ENCODE results near the gene DNASE2.
A peak's percentile ranks its signal among the peaks of the same experiment; 100 is the strongest.

Gene DNASE2

DNA sequence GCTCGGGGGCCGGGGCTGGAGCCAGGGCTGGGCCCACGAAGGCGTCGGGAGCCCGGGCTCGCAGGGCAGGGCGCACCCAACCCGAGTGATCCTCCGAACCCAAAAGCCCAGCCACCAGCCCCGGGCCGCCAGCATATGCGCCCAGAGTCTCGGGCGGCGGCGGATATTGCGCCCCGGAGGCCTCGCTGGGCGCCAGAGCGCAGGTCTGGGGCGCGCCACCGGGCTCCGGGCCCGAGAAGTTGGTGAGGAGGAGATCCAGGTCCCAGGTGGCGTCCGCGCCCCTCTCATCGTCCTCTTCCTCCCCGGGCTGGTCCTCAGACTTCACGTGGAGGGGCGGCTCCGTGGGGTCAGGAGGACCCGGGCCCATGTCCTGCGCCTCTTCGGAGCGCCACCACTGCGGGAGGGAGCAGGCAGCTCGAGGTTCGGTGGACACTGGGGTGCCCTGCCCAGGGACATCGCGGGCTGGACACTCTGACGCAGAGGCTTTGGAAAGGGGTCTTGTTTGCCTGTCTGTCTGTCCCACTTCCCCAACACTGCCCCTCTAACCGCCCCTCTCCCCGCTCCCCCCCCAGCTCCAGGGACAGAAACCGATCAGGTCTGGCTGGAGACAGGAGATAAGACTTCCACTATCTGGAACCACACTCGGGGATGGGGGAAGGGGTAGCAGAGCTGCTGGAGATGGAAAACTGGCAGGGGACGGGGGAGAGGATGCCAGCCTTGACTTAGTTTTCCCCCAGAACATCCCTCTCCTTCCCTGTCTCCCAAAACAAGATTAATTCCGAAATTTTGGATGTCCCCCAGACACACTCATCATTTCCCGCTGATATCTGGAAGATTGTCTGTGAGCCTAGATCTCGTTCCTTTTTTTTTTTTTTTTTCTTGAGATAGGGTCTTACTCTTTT is 4.8 kb upstream of the DNASE2 start:
- Histone ChIP-seq H3K79me2 (ENCODE audit: low read length) (peaks cover 3% of the 10 kb centered on the region), H3K36me3 (replicated peaks; ENCODE audit: low read depth, low read length) (peaks cover 7% of the 10 kb centered on the region), H3K27me3 (ENCODE audit: low read depth, low read length) (no peaks in the 10 kb centered on the region), H3K4me1 (ENCODE audit: low read length) (peaks cover 20% of the 10 kb centered on the region), H3K9ac (ENCODE audit: low read length) (peak overlapping the region; percentile 64), H3K27ac (ENCODE audit: low read length) (peak overlapping the region; percentile 11; the same call in 1 of the 2 replicates), H4K20me1 (ENCODE audit: insufficient read depth, low read length) (no peaks in the 10 kb centered on the region), H3K4me3 (ENCODE audit: low read length) (peak overlapping the region; percentile 77), H3K4me2 (ENCODE audit: low read length) (peak overlapping the region; percentile 72), H3K9me3 (ENCODE audit: insufficient read depth, low read length) (peaks cover 19% of the 10 kb centered on the region), H2AFZ (ENCODE audit: low read depth, low read length) (peak overlapping the region; percentile 34)
- TF ChIP-seq, protein P1, sequence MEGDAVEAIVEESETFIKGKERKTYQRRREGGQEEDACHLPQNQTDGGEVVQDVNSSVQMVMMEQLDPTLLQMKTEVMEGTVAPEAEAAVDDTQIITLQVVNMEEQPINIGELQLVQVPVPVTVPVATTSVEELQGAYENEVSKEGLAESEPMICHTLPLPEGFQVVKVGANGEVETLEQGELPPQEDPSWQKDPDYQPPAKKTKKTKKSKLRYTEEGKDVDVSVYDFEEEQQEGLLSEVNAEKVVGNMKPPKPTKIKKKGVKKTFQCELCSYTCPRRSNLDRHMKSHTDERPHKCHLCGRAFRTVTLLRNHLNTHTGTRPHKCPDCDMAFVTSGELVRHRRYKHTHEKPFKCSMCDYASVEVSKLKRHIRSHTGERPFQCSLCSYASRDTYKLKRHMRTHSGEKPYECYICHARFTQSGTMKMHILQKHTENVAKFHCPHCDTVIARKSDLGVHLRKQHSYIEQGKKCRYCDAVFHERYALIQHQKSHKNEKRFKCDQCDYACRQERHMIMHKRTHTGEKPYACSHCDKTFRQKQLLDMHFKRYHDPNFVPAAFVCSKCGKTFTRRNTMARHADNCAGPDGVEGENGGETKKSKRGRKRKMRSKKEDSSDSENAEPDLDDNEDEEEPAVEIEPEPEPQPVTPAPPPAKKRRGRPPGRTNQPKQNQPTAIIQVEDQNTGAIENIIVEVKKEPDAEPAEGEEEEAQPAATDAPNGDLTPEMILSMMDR (IDR thresholded peaks at IDR 0.05; ENCODE audit: low read depth, low read length), result no peak
- TF ChIP-seq EZH2phosphoT487 (IDR thresholded peaks at IDR 0.05; ENCODE audit: low read depth), result no peak

DNA sequence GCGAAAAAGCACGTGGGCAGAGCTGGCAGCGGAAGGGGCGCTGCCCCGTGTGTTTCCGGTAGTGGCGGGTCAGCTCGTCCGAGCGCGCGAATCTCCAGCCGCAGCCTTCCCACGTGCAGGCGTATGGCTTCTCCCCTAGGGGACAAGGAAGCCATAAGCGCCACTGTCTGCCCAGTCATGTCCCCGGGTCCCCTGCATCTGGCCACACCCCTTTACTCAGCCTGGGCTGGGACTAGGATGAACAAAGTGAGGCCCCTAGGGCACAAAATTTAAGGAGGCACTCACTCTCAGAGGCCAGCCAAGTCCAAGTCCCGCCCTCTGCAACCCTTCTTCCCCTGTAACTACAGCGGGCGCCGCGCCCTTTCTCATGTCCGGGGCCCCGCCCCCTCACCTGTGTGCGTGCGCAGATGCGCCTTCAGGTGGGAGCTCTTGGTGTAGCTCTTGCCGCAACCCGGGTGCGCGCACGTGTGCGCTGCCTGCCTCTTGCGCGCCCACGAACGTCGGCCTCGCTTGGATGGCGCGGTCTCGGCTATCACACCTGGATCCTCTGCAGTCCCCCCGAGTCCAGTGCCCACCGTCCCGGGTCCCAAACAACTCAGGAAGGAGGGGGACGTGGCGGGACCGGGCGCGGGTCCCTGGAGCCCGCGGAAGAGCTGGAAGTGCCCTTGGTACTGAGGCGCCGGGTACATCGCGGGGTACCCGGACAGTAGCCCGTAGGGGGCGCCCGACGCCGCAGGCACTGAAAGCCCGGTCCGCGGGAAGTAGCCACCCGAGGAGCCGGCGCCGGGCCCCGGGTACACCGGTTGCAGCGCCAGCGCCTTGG is 3.9 kb upstream of the DNASE2 start:
- Histone ChIP-seq H3K9ac (ENCODE audit: low read length) (peak overlapping the region; percentile 64), H3K4me2 (ENCODE audit: low read length) (peak overlapping the region; percentile 72), H3K9me3 (ENCODE audit: insufficient read depth, low read length) (peaks cover 19% of the 10 kb centered on the region), H3K27me3 (ENCODE audit: low read depth, low read length) (no peaks in the 10 kb centered on the region), H4K20me1 (ENCODE audit: insufficient read depth, low read length) (no peaks in the 10 kb centered on the region), H2AFZ (ENCODE audit: low read depth, low read length) (peak overlapping the region; percentile 64), H3K4me3 (ENCODE audit: low read length) (peak overlapping the region; percentile 77), H3K36me3 (replicated peaks; ENCODE audit: low read depth, low read length) (peaks cover 9% of the 10 kb centered on the region), H3K79me2 (ENCODE audit: low read length) (peaks cover 11% of the 10 kb centered on the region), H3K27ac (ENCODE audit: low read length) (peak overlapping the region; percentile 34), H3K4me1 (ENCODE audit: low read length) (peaks cover 25% of the 10 kb centered on the region)
- no peak for TF ChIP-seq EZH2phosphoT487 (IDR thresholded peaks at IDR 0.05; ENCODE audit: low read depth)
- TF ChIP-seq, protein P1 (IDR thresholded peaks at IDR 0.05; ENCODE audit: low read depth, low read length), result peak; percentile 86

DNA sequence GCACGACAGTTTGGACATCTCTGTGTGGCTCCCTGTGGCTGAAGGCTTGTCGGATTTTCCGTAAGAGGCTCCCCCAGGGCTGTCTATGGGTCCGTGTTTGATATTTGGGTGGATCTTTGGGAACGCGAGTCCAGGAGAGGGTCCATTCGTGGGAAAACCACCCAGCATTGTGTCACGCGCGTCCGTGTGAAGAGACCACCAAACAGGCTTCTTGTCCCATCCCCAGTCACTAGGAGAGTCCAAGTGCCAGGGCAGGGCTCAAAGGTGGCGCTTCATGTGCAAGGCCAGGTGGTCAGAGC is 3.3 kb upstream of the DNASE2 start:
- H3K9me3 ChIP-seq (ENCODE audit: insufficient read depth, low read length), result peaks cover 19% of the 10 kb centered on the region
- H3K36me3 ChIP-seq (replicated peaks; ENCODE audit: low read depth, low read length), result peaks cover 15% of the 10 kb centered on the region
- H4K20me1 ChIP-seq (ENCODE audit: insufficient read depth, low read length), result peaks cover under 1% of the 10 kb centered on the region; the same call in 1 of the 2 replicates
- H2AFZ ChIP-seq (ENCODE audit: low read depth, low read length), result no peak overlapping the region; the same call in 1 of the 2 replicates
- H3K4me1 ChIP-seq (ENCODE audit: low read length), result peaks cover 24% of the 10 kb centered on the region
- no peaks in the 10 kb centered on the region for H3K27me3 ChIP-seq (ENCODE audit: low read depth, low read length)
- TF ChIP-seq, protein P1 (IDR thresholded peaks at IDR 0.05; ENCODE audit: low read depth, low read length), result no peak
- TF ChIP-seq EZH2phosphoT487 (IDR thresholded peaks at IDR 0.05; ENCODE audit: low read depth), result no peak
- peak overlapping the region; percentile 72 for H3K4me2 ChIP-seq (ENCODE audit: low read length)
- peak overlapping the region; percentile 77 for H3K4me3 ChIP-seq (ENCODE audit: low read length)
- H3K79me2 ChIP-seq (ENCODE audit: low read length), result peaks cover 16% of the 10 kb centered on the region
- H3K9ac ChIP-seq (ENCODE audit: low read length), result no peak overlapping the region
- H3K27ac ChIP-seq (ENCODE audit: low read length), result no peak overlapping the region

DNA sequence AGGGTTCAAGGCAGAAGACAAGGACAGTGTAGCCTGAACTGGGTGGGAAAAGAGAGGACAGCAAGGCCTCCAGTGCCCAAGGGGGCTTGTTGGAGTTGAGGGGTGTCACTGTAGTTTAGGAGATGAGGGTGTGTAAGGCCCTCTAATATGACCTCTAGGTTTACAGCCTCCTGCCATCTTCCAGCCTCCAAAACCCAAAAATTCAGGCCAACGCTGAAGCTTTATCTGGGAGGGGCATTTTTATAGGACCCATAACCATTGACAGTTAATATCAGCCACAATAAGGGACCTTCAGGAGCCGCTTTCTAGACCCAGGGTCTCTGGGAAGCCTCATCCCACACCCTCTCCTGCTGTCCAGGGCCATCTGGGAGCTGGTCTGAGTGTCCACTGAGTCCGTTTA is 3.0 kb upstream of the DNASE2 start:
- Histone ChIP-seq H3K9me3 (ENCODE audit: insufficient read depth, low read length) (peaks cover 19% of the 10 kb centered on the region), H3K27ac (ENCODE audit: low read length) (no peak overlapping the region), H3K4me2 (ENCODE audit: low read length) (no peak overlapping the region), H3K4me3 (ENCODE audit: low read length) (0 out of 2 replicates have a peak overlapping the region, but pooled peaks have one; percentile 77), H3K4me1 (ENCODE audit: low read length) (peaks cover 23% of the 10 kb centered on the region), H3K27me3 (ENCODE audit: low read depth, low read length) (no peaks in the 10 kb centered on the region), H3K36me3 (replicated peaks; ENCODE audit: low read depth, low read length) (peaks cover 17% of the 10 kb centered on the region), H3K9ac (ENCODE audit: low read length) (no peak overlapping the region), H3K79me2 (ENCODE audit: low read length) (peaks cover 19% of the 10 kb centered on the region), H2AFZ (ENCODE audit: low read depth, low read length) (no peak overlapping the region), H4K20me1 (ENCODE audit: insufficient read depth, low read length) (peaks cover 3% of the 10 kb centered on the region; the same call in 1 of the 2 replicates)
- TF ChIP-seq, protein P1 (IDR thresholded peaks at IDR 0.05; ENCODE audit: low read depth, low read length), result no peak
- TF ChIP-seq EZH2phosphoT487 (IDR thresholded peaks at IDR 0.05; ENCODE audit: low read depth), result no peak

All from OCI-LY3 (cell line).